Prostate gland (tissue), 2 donors: Measurements from ENCODE around the gene SPATA6L. TPM values are rescaled to one million over a fixed set of nuclear protein-coding genes. Genes with fewer than 3 reads are reported as not detected.

Experiments
- DNase-seq: peaks from one replicate; pipeline ENCODE4 v3.0.0-alpha.2; 2019; ENCODE audit warnings: low spot score
- H3K27ac ChIP-seq, 2 donors: fragments of 200-600 bp; sonication (generic); 2 replicates each; pipeline ENCODE4 v1.5.1; 2017 to 2019
- H3K27me3 ChIP-seq: fragments of 200-600 bp; sonication (generic); replicated peaks from 2 replicates; pipeline ENCODE4 v1.5.1; 2019; ENCODE audit not compliant: insufficient read depth
- H3K36me3 ChIP-seq, 2 donors: fragments of 200-600 bp; sonication (generic); 1 replicate in 1 of 2; 2 replicates in 1 of 2; pipeline versions ENCODE4 v1.5.1 to v1.8.1; 2017 to 2019
- H3K4me1 ChIP-seq: fragments of 200-600 bp; sonication (generic); replicated peaks from 2 replicates; pipeline ENCODE4 v1.5.1; 2019
- H3K4me3 ChIP-seq, 2 donors: fragments of 200-600 bp; sonication (generic); 2 replicates each; pipeline ENCODE4 v1.5.1; 2017 to 2019
- H3K9me3 ChIP-seq: fragments of 200-600 bp; sonication (generic); 2 replicates; pipeline ENCODE4 v1.5.1; 2017
- CTCF ChIP-seq, 4 experiments: fragments of 200-600 bp in 2 of 4; fragments of 450-650 bp in 2 of 4; sonication (generic) in 2 of 4; IDR thresholded peaks; 1 replicate in 3 of 4; 2 replicates in 1 of 4; pipeline ENCODE4 v1.5.1; 2016 to 2019; ENCODE audit warnings: antibody characterized with exemption in 4 of 4, mild to moderate bottlenecking in 2 of 4, moderate library complexity in 2 of 4
- POLR2A ChIP-seq: fragments of 450-650 bp; IDR thresholded peaks from one replicate; pipeline ENCODE4 v1.6.1; 2016; ENCODE audit warnings: antibody characterized with exemption, mild to moderate bottlenecking
- POLR2AphosphoS5 ChIP-seq: sonication (generic); formaldehyde crosslinking; IDR thresholded peaks from one replicate; pipeline ENCODE4 v1.6.1; 2017; ENCODE audit warnings: antibody characterized with exemption
- WGBS: methylation state at CpG from one replicate; pipeline ENCODE4 v1.1.5; 2018; 5-methylcytosine and 5-hydroxymethylcytosine counted together
- intact Hi-C: fragments of 100-400 bp; cut with DNase I; formaldehyde crosslinking; loops from one replicate; pipeline ENCODE4 v1.14.2; 2022
- total RNA-seq, 2 donors: library from RNA; depleted of rRNA; stranded (reverse); fragments of >200 nt; gene quantifications; one replicate each; pipeline ENCODE4 v1.1.0, GENCODE V29; 2016

Gene SPATA6L
- total RNA-seq, 2 donors from 2014 or later, result 3.1 to 6.2 TPM

- no peaks in the 10 kb centered on the region for H3K36me3 ChIP-seq
- WGBS, result 79% methylated on average over 3 of the region's 3 CpGs
- H3K27ac ChIP-seq, result no peak overlapping the region
- TF ChIP-seq CTCF (IDR thresholded peaks at IDR 0.05), result no peak
- TF ChIP-seq POLR2A, result no peak
- TF ChIP-seq POLR2AphosphoS5, result no peak
- no peaks in the 10 kb centered on the region for H3K9me3 ChIP-seq
- no peak overlapping the region for H3K4me3 ChIP-seq
- no peaks in the 10 kb centered on the region for H3K27me3 ChIP-seq
- DNase-seq, result no peak
- no peaks in the 10 kb centered on the region for H3K4me1 ChIP-seq
- intact Hi-C loops, result no loop called here
Observed at GRCh38 chr9:4620057-4620765, 46.1 kb downstream of the SPATA6L start.

- intact Hi-C loops, result no loop called here
- no peaks in the 10 kb centered on the region for H3K27me3 ChIP-seq
- WGBS, result 99% methylated on average over 2 of the region's 2 CpGs
Observed at GRCh38 chr9:4618700-4619099, 47.6 kb downstream of the SPATA6L start.

GRCh38 chr9:4617752-4618151 is 48.5 kb downstream of the SPATA6L start:
- no peak for TF ChIP-seq POLR2AphosphoS5
- no peak for TF ChIP-seq POLR2A
- TF ChIP-seq CTCF (IDR thresholded peaks at IDR 0.05), result no peak
- no peak for DNase-seq
- intact Hi-C loops, result no loop called here
- WGBS, result 62% methylated on average over 3 of the region's 3 CpGs
- no peaks in the 10 kb centered on the region for H3K27me3 ChIP-seq
- no peaks in the 10 kb centered on the region for H3K4me1 ChIP-seq
- no peaks in the 10 kb centered on the region for H3K9me3 ChIP-seq
- no peak overlapping the region for H3K27ac ChIP-seq
- H3K4me3 ChIP-seq, result no peak overlapping the region
- no peaks in the 10 kb centered on the region for H3K36me3 ChIP-seq

More at GRCh38 chr9:4618700-4619099, 47.6 kb downstream of the SPATA6L start:
- Histone ChIP-seq H3K4me1 (no peaks in the 10 kb centered on the region), H3K36me3 (no peaks in the 10 kb centered on the region), H3K27ac (no peak overlapping the region), H3K9me3 (no peaks in the 10 kb centered on the region), H3K4me3 (no peak overlapping the region)
- DNase-seq, result no peak
- no peak for TF ChIP-seq POLR2A
- no peak for TF ChIP-seq CTCF (IDR thresholded peaks at IDR 0.05)
- TF ChIP-seq POLR2AphosphoS5, result no peak

- WGBS, result 87% methylated on average over 5 of the region's 5 CpGs
- no peaks in the 10 kb centered on the region for H3K27me3 ChIP-seq
- no peak overlapping the region for H3K27ac ChIP-seq
- intact Hi-C loops, result no loop called here
- no peaks in the 10 kb centered on the region for H3K4me1 ChIP-seq
- no peak overlapping the region for H3K4me3 ChIP-seq
- no peaks in the 10 kb centered on the region for H3K9me3 ChIP-seq
- no peaks in the 10 kb centered on the region for H3K36me3 ChIP-seq
- TF ChIP-seq POLR2AphosphoS5 (no peak), CTCF (IDR thresholded peaks at IDR 0.05) (no peak), POLR2A (no peak)
- no peak for DNase-seq
Observed at GRCh38 chr9:4615778-4616177, 50.5 kb downstream of the SPATA6L start.

- TF ChIP-seq POLR2A (no peak), POLR2AphosphoS5 (no peak), CTCF (IDR thresholded peaks at IDR 0.05) (no peak)
Observed at GRCh38 chr9:4615251-4615650, 51.0 kb downstream of the SPATA6L start.

More at GRCh38 chr9:4615251-4615650, 51.0 kb downstream of the SPATA6L start:
- H3K4me3 ChIP-seq, result no peak overlapping the region
- no peak for DNase-seq
- no peaks in the 10 kb centered on the region for H3K27me3 ChIP-seq
- WGBS, result 57% methylated on average over 4 of the region's 4 CpGs
- H3K27ac ChIP-seq, result no peak overlapping the region
- no peaks in the 10 kb centered on the region for H3K36me3 ChIP-seq
- intact Hi-C loops, result no loop called here
- H3K4me1 ChIP-seq, result no peaks in the 10 kb centered on the region
- H3K9me3 ChIP-seq, result no peaks in the 10 kb centered on the region
